GM12878 (cell line): ENCODE measurements around the gene FRMD5.

Source experiments
- BHLHE40 ChIP-seq, 2 experiments: fragments of 450-650 bp in 1 of 2; IDR thresholded peaks; 2 replicates each; pipeline ENCODE4 v1.6.1; 2011 to 2017; ENCODE audit warnings: low read depth in 2 of 2, borderline replicate concordance in 1 of 2, improper control_type of control experiment in 1 of 2, low read length in 1 of 2, mild to moderate bottlenecking in 1 of 2
- NFIC ChIP-seq: IDR thresholded peaks from 2 replicates; pipeline ENCODE4 v1.6.1; 2012; ENCODE audit warnings: low read depth, mild to moderate bottlenecking, inconsistent platforms, low read length, moderate library complexity
- POLR2AphosphoS5 ChIP-seq: IDR thresholded peaks from 2 replicates; pipeline ENCODE4 v1.6.1; 2011; ENCODE audit warnings: mild to moderate bottlenecking, low read length, inconsistent platforms

- no peak for TF ChIP-seq POLR2AphosphoS5
- TF ChIP-seq BHLHE40 (IDR thresholded peaks at IDR 0.05; ENCODE audit: borderline replicate concordance in 1 of 2, low read depth in 2 of 2, low read length in 1 of 2) = no peak
- TF ChIP-seq NFIC = no peak
Measured at GRCh38 chr15:43879386-43880355, 315.4 kb downstream of the FRMD5 start.
